Stimulated activated naive CD4-positive, alpha-beta T cell treated with Interleukin-2 at 50 U/mL for 16 hours (primary cell): ENCODE results near the gene OTC.

Experiments
- DNase-seq: peaks from one replicate; lab custom pipeline; 2025; lab: John Stamatoyannopoulos, UW

Gene OTC

DNA sequence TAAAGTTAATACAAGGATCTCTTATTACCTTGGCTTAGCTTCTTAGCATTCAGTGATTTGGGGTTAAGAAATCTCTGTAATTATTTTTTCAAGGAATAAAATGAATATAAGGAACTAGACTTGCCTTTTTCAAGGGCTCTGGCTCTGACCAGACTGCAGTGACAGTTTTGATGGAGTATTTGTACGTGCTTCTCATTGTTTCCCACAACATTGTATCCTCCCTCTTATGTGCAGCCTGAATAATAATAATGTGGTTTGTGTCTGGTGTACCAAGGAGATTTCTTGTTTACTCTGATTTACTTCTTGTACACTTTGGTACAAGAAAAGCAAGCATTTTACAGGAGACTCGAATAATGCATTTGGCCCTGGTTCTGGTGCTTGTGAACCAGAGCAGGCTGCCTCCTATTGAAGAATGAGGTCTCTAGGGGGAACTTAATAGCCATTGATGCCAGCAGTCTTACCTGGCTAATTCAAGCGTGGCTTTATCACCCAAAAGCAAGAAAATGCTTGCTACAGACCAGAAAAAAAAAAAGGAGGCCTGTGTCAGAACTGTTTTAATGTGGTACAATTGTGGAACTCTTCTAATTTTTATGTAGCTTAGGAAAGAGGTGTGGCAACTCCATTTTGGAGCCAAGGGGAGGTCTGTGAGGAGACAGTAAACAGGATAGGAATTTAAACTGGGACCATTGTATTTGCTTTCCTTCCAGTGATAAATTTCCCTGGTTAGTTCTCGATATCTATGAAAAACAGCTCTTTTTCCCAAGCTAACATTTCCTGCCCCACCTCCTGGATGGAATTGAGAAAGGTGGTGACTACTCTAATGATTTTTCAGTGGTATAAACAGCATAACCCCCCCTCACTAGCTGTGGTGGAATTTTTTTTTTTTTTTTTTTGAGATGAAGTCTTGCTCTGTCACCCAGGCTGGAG, 5.6 kb downstream of the OTC start:
- no peak for DNase-seq

DNA sequence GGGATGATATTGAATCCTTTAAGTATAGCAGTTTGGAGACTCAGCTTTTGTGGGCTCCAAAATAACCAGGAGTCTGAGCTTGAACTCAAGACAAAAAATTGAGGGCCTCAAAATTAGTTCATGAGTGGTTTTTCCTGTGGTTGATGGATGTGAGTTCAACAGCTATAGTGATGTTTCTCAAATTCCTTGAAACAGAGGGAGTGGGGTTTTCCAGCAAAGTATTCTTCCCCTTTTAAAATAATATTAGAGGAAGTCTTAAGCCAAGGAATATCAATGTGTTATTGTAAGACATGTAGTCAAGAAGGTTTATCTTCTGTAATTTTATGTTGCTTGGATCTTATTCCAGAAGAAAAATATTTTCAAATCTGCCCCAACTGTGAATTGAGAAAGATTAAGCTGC, 10.6 kb downstream of the OTC start:
- DNase-seq = no peak

DNA sequence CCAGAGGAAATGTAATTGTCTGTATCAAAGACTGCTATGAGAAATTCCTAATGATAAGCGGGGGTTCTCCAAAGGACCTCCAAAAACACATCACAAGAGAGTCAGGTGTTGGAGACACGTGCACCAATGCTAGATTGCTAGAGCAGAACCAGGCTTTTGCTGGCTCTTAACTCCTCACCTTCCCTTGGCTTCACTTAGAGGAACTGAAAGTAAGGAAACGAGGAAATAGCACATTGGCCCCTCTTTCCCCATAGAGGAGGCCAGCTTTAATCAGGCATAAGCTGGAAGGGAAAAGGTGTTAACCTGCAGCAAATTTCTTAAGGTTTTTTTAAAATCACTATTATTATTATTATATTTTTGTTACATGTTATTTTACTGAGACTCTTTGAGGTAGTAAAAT, 13.6 kb downstream of the OTC start:
- DNase-seq = no peak

- no peak for DNase-seq
These were observed 16.4 kb downstream of the OTC start for GRCh38 chrX:38368774-38369173.

DNA sequence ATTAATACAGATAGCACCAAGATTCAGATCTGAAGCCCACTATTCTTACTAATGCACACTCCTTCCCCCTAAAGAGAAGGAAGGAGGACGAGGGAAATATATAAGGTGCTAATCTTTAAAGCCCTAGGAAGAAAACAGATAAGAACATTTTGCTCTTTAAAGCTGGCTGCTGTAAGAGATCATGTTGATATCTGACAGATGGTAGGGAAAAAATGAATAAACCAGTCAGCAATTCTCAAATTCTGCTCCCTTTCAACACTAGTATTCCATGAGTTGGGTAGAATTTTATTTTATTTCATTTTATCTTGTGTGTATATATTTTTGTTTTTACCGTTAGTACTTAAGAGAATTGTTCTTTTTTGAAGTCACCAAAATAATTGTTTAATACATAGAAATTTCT, 19.2 kb downstream of the OTC start:
- no peak for DNase-seq

GRCh38 chrX:38374431-38374830, 22.0 kb downstream of the OTC start:
- no peak for DNase-seq

DNA sequence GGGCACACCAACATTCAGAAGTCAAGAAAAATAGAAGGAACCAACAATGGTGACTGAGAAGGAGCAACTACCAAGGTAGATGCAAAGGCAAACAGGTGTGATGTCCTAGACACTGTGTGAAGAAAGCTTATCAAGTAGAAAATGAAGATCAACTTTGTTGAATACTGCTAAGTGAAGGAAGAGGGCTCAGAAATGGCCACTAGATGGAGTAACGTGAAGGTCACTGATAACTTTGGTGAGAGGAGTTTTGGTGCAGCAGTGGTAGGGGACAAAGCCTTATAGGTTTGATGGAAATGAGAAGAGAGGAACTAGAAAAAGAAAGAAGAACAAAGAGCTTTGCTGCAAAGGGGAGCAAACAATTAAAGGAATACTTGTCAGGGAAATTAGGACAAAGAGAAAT, 23.5 kb downstream of the OTC start:
- no peak for DNase-seq

GRCh38 chrX:38376747-38377146, 24.3 kb downstream of the OTC start:
- no peak for DNase-seq

GRCh38 chrX:38379088-38379487, 26.7 kb downstream of the OTC start:
- DNase-seq = no peak

DNA sequence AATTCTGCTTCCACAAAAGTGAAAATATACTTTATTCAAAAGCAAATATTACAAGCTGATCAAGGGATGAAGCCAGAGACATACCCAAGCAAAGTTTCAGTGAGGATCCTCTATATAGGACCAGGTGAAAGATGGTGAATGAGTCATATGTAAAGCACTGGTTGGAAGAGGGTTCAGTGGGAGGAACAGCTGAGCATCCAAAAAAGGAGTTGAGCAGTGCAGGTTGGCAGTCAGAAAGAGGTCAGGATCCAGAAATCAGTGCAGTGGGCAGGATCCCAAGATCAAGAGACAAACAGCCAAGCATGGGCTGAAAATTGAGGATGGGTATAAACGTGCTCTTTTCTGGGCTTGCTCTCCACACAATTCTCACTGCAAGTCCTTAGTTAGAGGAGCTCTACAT, 30.3 kb downstream of the OTC start:
- DNase-seq = no peak

- no peak for DNase-seq
These were observed 48.0 kb downstream of the OTC start for GRCh38 chrX:38400389-38400910.

- no peak for DNase-seq
These were observed 49.7 kb downstream of the OTC start for GRCh38 chrX:38402118-38402517.

DNA sequence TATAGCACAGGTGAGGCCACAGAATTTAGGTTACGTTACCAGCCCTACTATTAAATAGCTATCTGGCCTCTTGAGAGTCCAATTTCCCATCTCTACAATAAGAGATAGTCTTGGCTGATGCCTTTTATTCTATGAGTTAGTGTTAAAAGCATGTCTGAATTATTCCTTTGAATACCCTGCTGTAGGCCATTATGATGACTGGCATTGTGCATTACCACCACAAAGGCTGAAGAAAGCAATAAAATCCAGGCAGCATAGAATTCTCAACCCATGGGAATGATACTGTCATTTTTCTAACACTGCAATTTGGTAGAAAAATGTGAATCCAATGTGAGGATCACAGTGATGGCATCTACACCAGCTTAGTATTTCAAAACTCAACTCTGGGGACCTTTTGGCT, 51.4 kb downstream of the OTC start:
- no peak for DNase-seq

DNA sequence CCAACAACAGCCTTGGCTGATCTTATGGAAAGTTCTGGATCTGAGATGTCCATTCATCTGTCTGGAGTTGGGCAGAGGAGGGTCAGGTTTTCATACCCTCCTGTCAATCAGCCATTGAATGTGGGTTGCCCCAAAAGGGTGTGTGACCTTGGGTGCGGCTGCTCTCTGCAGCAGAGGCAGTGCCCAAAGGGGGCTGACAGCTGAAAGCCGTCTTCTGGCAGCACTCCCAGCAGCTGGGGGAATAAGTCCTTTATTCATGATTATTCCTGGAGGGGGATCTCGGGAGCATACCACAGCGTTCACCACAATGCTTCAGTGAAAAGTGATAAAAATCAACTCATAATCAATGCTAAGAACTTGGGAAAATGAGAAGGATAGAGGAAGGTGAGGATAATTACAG, 54.7 kb downstream of the OTC start:
- no peak for DNase-seq

DNA sequence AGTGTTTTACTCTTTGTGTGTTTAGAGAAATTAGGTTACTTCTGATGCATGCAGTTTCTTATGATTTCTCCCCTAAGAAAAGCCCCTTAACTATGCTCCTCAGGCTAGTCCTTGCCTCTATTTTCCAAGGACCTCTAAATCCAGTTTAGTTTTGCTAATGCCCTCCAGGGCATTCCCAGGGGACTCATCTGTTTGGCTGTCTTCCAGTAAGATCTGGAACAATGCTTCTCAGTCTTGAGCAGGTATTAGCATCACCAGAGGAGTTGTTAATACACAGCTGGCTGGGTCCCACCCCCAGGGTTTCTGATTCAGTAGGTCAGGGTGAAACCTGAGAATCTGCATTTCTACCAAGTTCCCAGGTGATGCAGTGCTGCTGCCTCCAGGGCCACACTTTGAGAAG, 56.9 kb downstream of the OTC start:
- no peak for DNase-seq

DNA sequence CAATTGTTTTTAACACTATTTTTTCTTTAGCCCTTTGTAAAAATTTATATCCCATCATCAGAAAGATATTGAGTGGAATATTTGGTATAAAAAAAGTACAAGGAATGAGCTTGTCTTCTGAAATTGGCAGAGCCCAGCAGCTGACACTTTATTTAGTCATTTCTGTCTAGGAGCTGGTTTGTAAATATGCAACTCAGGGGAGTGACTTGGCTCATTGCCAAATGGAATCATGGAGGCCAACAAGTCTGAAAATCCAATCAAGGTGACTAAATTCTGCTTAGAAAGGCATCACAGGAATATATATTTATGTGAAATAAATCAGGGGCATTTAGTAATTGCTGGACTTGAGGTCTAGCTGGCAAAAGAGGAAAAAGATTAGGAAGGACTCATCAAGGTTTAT, 74.4 kb downstream of the OTC start:
- DNase-seq = no peak

- no peak for DNase-seq
These were observed 79.1 kb downstream of the OTC start for GRCh38 chrX:38431525-38431924.

- no peak for DNase-seq
These were observed 82.7 kb downstream of the OTC start for GRCh38 chrX:38435130-38435529.

DNA sequence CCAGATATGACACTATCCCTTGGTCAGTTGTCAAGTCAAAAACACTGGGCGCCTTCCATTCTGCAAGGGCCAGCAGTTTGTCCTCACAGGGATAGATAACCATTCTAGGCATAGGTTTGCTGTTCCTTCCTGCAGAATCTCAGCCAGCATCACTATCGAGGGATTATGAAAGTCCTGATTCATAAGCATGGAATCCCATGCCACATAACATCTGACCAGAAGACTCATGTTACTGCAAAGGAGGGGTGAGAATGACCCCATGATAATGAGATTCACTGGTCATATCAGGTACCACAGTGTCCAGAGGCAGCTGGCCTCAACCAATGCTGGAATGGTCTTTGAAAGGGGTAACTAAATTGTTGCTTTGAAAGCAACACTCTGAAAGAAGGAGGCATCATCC, 84.7 kb downstream of the OTC start:
- DNase-seq = no peak

DNA sequence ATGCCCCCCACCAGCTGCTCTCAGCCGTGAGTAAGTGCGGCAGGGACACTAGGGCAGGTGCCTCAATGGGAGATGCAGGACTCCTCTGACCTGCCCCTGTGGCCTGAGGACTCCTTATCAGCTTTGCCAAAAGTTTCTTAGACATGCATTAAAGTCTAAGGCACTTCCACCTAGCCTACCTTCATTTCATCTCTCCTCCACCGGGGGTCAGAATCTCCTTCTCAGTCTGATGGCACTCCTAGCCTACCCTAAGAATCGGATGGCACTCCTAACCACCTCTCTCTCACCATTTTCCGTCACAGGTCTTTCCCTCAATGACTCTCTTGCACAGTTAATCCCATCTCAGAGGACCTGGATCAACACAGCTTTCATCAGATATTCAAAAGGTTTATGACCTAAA, 85.9 kb downstream of the OTC start:
- no peak for DNase-seq

- DNase-seq = no peak
These were observed 100.2 kb downstream of the OTC start for GRCh38 chrX:38452603-38453002.

DNA sequence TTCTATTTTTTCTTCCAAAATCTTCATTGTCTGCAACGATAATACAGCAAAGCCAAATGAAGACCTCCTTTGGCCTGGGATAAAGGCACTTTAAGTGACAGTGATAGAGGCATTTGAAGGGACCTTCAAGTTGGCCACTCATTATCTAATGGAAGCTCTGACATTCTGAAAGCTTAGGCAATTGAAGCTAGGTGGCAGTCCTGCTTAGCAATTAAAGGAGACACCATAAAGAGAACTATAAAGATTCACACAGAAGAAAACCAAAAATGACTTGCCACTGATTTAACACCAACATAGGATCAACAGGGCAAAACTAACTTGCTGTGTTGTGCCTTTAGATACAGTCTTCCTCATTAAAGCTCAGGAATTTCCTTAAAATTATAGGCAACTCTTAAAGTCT, 105.7 kb downstream of the OTC start:
- no peak for DNase-seq

- no peak for DNase-seq
These were observed 109.9 kb downstream of the OTC start for GRCh38 chrX:38462257-38462656.

DNA sequence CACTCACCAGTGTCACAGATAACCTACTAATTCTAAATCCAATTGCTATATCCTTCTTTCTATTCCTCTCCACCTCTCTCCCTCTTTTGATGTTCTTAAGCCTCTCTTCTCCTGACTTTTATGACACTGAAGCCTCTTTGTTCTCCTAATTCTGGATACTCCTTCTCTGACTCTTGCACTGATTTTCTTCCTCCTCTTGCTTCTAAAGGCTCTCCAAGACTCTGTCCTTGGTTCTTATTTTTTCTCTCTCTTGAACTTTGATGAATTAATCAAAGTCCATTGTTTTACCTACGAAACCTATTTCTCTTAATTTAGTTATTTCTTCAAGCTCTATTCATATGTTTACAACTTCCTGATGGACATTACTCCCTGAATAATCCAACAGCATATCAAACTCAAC, 113.3 kb downstream of the OTC start:
- DNase-seq = no peak
